HL-60 (cell line): ENCODE measurements around the gene TEFM.

ENCODE experiments used
- DNase-seq, 2 experiments: peaks; one replicate each; pipeline ENCODE4 v3.0.0-alpha.2; 2010 to 2020; ENCODE audit warnings: low read depth in 1 of 2, low spot score in 1 of 2
- H3K27ac ChIP-seq: fragments of 250-450 bp; sonication (Bioruptor Pico); replicated peaks from 2 replicates; pipeline ENCODE4 v1.5.1; 2020; ENCODE audit warnings: mild to moderate bottlenecking, moderate library complexity
- H3K27me3 ChIP-seq: fragments of 250-450 bp; sonication (Bioruptor Pico); 2 replicates; pipeline ENCODE4 v1.5.1; 2021; ENCODE audit warnings: mild to moderate bottlenecking, moderate library complexity; ENCODE audit not compliant: insufficient read depth, poor library complexity, severe bottlenecking
- H3K4me3 ChIP-seq: replicated peaks from 2 replicates; pipeline ENCODE4 v1.5.1; 2011; ENCODE audit warnings: mild to moderate bottlenecking, control low read depth, low read length; ENCODE audit not compliant: insufficient read depth
- GABPA ChIP-seq: IDR thresholded peaks from 2 replicates; pipeline ENCODE4 v1.6.1; 2012; ENCODE audit warnings: low read depth
- POLR2AphosphoS5 ChIP-seq: IDR thresholded peaks from 2 replicates; pipeline ENCODE4 v1.6.1; 2012; ENCODE audit warnings: low read depth
- SPI1 ChIP-seq: IDR thresholded peaks from 2 replicates; pipeline ENCODE4 v1.6.1; 2012; ENCODE audit warnings: low read depth, mild to moderate bottlenecking, borderline replicate concordance
- TF ChIP-seq, protein P1 (sequence below): IDR thresholded peaks from one replicate; pipeline ENCODE4 v1.5.1; 2011; ENCODE audit warnings: low read length, control low read depth, inconsistent platforms; ENCODE audit not compliant: insufficient read depth
- TF ChIP-seq, protein P2 (sequence below): IDR thresholded peaks from 2 replicates; pipeline ENCODE4 v1.6.1; 2012; ENCODE audit warnings: low read depth; ENCODE audit not compliant: insufficient replicate concordance

TEFM gene

DNA sequence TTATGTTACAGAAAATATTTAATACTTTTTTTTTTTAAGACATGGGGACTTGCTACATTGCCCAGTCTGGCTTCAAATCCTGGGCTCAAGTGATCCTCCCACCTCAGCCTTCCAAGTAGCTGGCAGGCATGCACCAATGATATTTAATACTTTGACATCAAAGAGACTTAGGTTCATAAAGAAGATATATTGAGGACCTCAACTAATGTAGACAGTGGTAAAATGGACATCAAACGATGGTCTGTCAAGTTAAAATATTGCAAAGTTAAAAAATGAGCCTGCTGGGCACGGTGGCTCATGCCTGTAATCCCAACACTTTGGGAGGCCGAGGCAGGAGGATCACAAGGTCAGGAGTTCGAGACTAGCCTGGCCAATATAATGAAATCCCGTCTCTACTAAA lies 8.7 kb downstream of the TEFM start:
- no peak for DNase-seq
- no peak overlapping the region for H3K27ac ChIP-seq
- TF ChIP-seq, protein P1, sequence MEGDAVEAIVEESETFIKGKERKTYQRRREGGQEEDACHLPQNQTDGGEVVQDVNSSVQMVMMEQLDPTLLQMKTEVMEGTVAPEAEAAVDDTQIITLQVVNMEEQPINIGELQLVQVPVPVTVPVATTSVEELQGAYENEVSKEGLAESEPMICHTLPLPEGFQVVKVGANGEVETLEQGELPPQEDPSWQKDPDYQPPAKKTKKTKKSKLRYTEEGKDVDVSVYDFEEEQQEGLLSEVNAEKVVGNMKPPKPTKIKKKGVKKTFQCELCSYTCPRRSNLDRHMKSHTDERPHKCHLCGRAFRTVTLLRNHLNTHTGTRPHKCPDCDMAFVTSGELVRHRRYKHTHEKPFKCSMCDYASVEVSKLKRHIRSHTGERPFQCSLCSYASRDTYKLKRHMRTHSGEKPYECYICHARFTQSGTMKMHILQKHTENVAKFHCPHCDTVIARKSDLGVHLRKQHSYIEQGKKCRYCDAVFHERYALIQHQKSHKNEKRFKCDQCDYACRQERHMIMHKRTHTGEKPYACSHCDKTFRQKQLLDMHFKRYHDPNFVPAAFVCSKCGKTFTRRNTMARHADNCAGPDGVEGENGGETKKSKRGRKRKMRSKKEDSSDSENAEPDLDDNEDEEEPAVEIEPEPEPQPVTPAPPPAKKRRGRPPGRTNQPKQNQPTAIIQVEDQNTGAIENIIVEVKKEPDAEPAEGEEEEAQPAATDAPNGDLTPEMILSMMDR, result no peak
- TF ChIP-seq GABPA, result no peak
- TF ChIP-seq POLR2AphosphoS5, result no peak
- TF ChIP-seq SPI1, result no peak
- TF ChIP-seq, protein P2, sequence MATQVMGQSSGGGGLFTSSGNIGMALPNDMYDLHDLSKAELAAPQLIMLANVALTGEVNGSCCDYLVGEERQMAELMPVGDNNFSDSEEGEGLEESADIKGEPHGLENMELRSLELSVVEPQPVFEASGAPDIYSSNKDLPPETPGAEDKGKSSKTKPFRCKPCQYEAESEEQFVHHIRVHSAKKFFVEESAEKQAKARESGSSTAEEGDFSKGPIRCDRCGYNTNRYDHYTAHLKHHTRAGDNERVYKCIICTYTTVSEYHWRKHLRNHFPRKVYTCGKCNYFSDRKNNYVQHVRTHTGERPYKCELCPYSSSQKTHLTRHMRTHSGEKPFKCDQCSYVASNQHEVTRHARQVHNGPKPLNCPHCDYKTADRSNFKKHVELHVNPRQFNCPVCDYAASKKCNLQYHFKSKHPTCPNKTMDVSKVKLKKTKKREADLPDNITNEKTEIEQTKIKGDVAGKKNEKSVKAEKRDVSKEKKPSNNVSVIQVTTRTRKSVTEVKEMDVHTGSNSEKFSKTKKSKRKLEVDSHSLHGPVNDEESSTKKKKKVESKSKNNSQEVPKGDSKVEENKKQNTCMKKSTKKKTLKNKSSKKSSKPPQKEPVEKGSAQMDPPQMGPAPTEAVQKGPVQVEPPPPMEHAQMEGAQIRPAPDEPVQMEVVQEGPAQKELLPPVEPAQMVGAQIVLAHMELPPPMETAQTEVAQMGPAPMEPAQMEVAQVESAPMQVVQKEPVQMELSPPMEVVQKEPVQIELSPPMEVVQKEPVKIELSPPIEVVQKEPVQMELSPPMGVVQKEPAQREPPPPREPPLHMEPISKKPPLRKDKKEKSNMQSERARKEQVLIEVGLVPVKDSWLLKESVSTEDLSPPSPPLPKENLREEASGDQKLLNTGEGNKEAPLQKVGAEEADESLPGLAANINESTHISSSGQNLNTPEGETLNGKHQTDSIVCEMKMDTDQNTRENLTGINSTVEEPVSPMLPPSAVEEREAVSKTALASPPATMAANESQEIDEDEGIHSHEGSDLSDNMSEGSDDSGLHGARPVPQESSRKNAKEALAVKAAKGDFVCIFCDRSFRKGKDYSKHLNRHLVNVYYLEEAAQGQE, result no peak
- no peaks in the 10 kb centered on the region for H3K27me3 ChIP-seq
- H3K4me3 ChIP-seq, result no peak overlapping the region

DNA sequence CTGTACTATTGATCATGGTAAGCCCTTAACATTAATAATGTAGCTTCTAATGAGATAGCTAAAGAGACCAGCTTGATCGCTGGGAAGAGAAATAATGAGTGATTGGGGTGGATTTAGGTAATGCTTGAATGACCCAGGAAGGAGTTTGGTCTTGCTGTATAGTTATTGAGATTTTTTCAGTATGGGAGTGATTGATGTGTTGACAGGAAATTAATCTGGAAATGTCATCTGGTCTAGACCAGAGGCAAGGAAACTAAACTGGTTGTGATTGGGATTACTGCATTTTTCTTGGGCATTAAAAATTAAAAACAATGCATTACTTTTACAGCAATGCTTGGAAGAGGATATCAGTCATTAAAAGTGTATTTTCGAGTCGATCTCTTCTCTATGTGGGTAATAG lies 11.8 kb downstream of the TEFM start:
- H3K4me3 ChIP-seq, result no peak overlapping the region
- H3K27me3 ChIP-seq, result no peaks in the 10 kb centered on the region
- H3K27ac ChIP-seq, result no peak overlapping the region
- TF ChIP-seq, protein P1, result no peak
- TF ChIP-seq SPI1 (no peak), GABPA (no peak), POLR2AphosphoS5 (no peak)
- TF ChIP-seq, protein P2, result no peak
- DNase-seq, result no peak

DNA sequence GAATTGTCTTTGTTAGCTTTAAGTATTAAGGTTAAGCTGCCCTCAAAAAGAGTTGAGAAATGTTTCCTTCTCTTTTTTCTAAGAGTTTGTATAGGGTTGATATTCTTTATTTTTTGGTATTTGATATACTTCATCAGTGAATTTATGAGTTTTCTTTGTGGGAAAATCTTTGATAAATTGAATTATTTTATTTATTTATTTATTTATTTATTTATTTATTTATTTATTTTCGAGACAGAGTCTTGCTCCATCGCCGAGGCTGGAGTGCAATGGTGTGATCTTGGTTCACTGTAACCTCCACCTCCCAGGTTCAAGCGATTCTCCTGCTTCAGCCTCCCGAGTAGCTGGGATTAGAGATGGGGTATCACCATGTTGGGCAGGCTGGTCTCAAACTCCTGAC lies 19.9 kb downstream of the TEFM start:
- DNase-seq, result no peak
- H3K4me3 ChIP-seq, result no peak overlapping the region
- H3K27ac ChIP-seq, result no peak overlapping the region
- H3K27me3 ChIP-seq, result no peaks in the 10 kb centered on the region
- no peak for TF ChIP-seq SPI1
- TF ChIP-seq, protein P2, result no peak
- TF ChIP-seq GABPA, result no peak
- TF ChIP-seq, protein P1, result no peak
- TF ChIP-seq POLR2AphosphoS5, result no peak
